Endothelial cell (in vitro differentiated cells): Measurements from ENCODE around the gene RCOR2. TPM values are rescaled to one million over a fixed set of nuclear protein-coding genes. Genes with fewer than 3 reads are reported as not detected.

Experiments
- DNase-seq: peaks from one replicate; pipeline ENCODE4 v3.0.0; 2021; ENCODE audit warnings: low spot score
- H3K27ac Mint-ChIP-seq: one replicate; pipeline ENCODE4 v1.8.0; 2021; ENCODE audit warnings: mixed read lengths, inconsistent platforms; ENCODE audit not compliant: unreplicated experiment
- H3K27me3 Mint-ChIP-seq: one replicate; pipeline ENCODE4 v1.8.0; 2021; ENCODE audit warnings: mild to moderate bottlenecking, moderate library complexity, mixed read lengths, inconsistent platforms; ENCODE audit not compliant: unreplicated experiment
- H3K36me3 Mint-ChIP-seq: one replicate; pipeline ENCODE4 v1.8.0; 2021; ENCODE audit warnings: mild to moderate bottlenecking, low read depth, mixed read lengths, inconsistent platforms; ENCODE audit not compliant: unreplicated experiment
- H3K4me1 Mint-ChIP-seq: one replicate; pipeline ENCODE4 v1.8.0; 2021; ENCODE audit warnings: mild to moderate bottlenecking, mixed read lengths, inconsistent platforms; ENCODE audit not compliant: unreplicated experiment
- H3K4me3 Mint-ChIP-seq: one replicate; pipeline ENCODE4 v1.8.0; 2021; ENCODE audit warnings: mild to moderate bottlenecking, mixed read lengths, inconsistent platforms; ENCODE audit not compliant: unreplicated experiment
- H3K9me3 Mint-ChIP-seq: one replicate; pipeline ENCODE4 v1.8.0; 2021; ENCODE audit warnings: mixed read lengths, inconsistent platforms; ENCODE audit not compliant: unreplicated experiment
- CTCF ChIP-seq: fragments of 200-600 bp; sonication (generic); IDR thresholded peaks from one replicate; pipeline ENCODE4 v1.5.0; 2021; ENCODE audit warnings: antibody characterized with exemption; ENCODE audit not compliant: unreplicated experiment
- total RNA-seq: library from RNA; stranded (reverse); fragmentation: NEBNext Ultra II Directional; extraction: Animal tissue kit (Norgen Biotek cat#: 25700); gene quantifications from one replicate; pipeline ENCODE4 v1.2.1, GENCODE V29; 2021; ENCODE audit not compliant: unreplicated experiment

RCOR2 gene
- total RNA-seq, 1 donor from 2014 or later, result 9.3 TPM

DNA sequence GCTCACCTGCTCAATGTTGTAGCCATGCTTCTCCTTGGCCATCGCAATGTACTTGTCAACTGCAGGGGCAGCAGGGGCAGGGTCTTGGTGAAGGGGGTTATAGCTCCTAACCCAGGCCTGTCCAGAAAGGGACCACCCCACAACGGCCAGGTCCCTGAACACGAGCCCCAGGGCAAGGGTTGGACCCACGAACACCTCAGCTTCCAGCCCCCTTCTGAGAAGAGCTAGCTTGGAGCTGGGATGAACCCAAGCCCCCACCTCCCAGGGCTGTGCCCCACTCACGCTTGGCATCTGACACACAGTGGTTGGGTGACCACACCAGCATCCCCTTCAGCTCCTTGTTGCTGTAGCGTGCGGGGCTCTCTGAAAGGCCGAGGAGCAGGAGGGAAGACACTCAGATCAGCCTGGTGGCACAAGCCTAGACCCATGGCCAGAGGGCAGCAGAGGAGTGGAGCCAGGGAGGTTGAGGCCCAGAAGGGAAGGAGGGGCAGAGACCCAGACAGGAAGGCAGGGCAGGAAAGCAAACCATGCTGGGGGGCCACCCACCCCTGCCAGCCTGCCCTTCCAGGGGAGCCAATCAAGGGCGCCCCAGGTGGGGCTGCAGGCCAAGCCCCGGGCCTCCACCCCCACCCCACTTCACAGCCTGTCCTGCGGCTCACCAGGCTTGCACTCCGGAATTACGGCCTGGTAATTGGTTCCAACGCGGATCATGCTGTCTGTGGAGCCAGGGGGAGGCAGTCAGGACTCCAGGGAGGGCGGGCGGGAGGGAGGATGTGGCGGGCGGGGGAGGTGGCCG, 1.9 kb downstream of the RCOR2 start:
- Mint-ChIP-seq H3K36me3 (no peaks in the 10 kb centered on the region), H3K27ac (no peak overlapping the region), H3K4me1 (peaks cover 7% of the 10 kb centered on the region), H3K27me3 (peaks cover 11% of the 10 kb centered on the region), H3K9me3 (no peaks in the 10 kb centered on the region), H3K4me3 (no peak overlapping the region)
- DNase-seq, result no peak
- TF ChIP-seq CTCF, result no peak

GRCh38 chr11:63913866-63914830, 2.8 kb downstream of the RCOR2 start:
- Mint-ChIP-seq H3K9me3 (no peaks in the 10 kb centered on the region), H3K27me3 (peaks cover 11% of the 10 kb centered on the region), H3K36me3 (no peaks in the 10 kb centered on the region), H3K4me3 (no peak overlapping the region), H3K27ac (no peak overlapping the region), H3K4me1 (peaks cover 7% of the 10 kb centered on the region)
- DNase-seq, result no peak
- TF ChIP-seq CTCF, result no peak

DNA sequence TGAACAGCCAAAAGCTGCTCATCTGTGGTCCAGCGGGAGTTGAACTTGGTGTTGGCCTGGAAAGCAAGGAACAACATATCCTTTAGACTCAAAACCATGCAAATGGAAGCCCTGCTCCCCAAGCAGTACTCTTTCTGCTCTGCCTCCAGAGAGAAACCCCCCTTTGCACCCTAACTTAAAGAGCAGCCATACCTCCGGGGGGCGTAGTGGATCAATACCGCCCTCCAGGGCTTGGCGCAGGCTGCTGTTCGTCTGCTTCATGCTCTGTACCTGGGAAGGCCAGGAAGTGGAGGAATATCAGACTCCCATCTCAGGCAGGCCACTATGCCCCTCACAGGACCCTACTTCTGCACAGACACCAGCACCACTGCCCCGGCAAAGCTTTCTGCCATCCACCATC, 4.3 kb downstream of the RCOR2 start:
- H3K27me3 Mint-ChIP-seq, result peaks cover 10% of the 10 kb centered on the region
- no peak overlapping the region for H3K27ac Mint-ChIP-seq
- no peaks in the 10 kb centered on the region for H3K9me3 Mint-ChIP-seq
- TF ChIP-seq CTCF, result no peak
- H3K4me3 Mint-ChIP-seq, result no peak overlapping the region
- H3K36me3 Mint-ChIP-seq, result no peaks in the 10 kb centered on the region
- H3K4me1 Mint-ChIP-seq, result peaks cover 2% of the 10 kb centered on the region
- no peak for DNase-seq

GRCh38 chr11:63911876-63912275, 5.1 kb downstream of the RCOR2 start:
- TF ChIP-seq CTCF, result no peak
- Mint-ChIP-seq H3K4me3 (no peak overlapping the region), H3K27ac (no peak overlapping the region), H3K4me1 (peaks cover 5% of the 10 kb centered on the region), H3K36me3 (no peaks in the 10 kb centered on the region), H3K9me3 (no peaks in the 10 kb centered on the region), H3K27me3 (peaks cover 10% of the 10 kb centered on the region)
- DNase-seq, result no peak
